Activated T-helper 1 cell treated with anti-CD3 and anti-CD28 coated beads, Interleukin-12 subunit alpha, Interleukin-12 subunit beta, Interleukin-2, Interleukin-4 antibody, amounts not matched to agents 30 ng/mL and 10 ng/mL and 1 ng/mL, durations not matched to agents 14 hours and 24 hours and 36 hours (primary cell): ENCODE measurements around the gene BSG. TPM values are rescaled to one million over a fixed set of nuclear protein-coding genes. Genes with fewer than 3 reads are reported as not detected.

Source experiments
- DNase-seq: peaks from one replicate; pipeline ENCODE4 v3.0.0; 2021; ENCODE audit warnings: low spot score
- H3K27ac Mint-ChIP-seq: one replicate; pipeline ENCODE4 v1.8.0; 2021; ENCODE audit warnings: mild to moderate bottlenecking, mixed read lengths
- H3K27me3 Mint-ChIP-seq: one replicate; pipeline ENCODE4 v1.8.0; 2022; ENCODE audit warnings: mild to moderate bottlenecking, moderate library complexity, mixed read lengths; ENCODE audit not compliant: insufficient read depth
- H3K36me3 Mint-ChIP-seq: one replicate; pipeline ENCODE4 v1.8.0; 2021; ENCODE audit warnings: low read depth, mixed read lengths
- H3K4me1 Mint-ChIP-seq: one replicate; pipeline ENCODE4 v1.8.0; 2021; ENCODE audit warnings: low read depth, mixed read lengths
- H3K4me3 Mint-ChIP-seq: one replicate; pipeline ENCODE4 v1.8.0; 2021; ENCODE audit warnings: mild to moderate bottlenecking, moderate library complexity, mixed read lengths
- H3K9me3 Mint-ChIP-seq: one replicate; pipeline ENCODE4 v1.8.0; 2021; ENCODE audit warnings: mixed read lengths
- intact Hi-C: fragments of 100-400 bp; cut with micrococcal nuclease; formaldehyde crosslinking; loops from one replicate; pipeline ENCODE4 v1.15.1; 2024
- total RNA-seq: library from RNA; stranded (reverse); gene quantifications from 2 replicates; pipeline ENCODE4 v1.2.3, GENCODE V29; 2022

The BSG gene
- total RNA-seq, 1 donor from 2014 or later: 308 TPM

- Mint-ChIP-seq H3K27me3 (peaks cover 19% of the 10 kb centered on the region), H3K9me3 (no peaks in the 10 kb centered on the region), H3K4me1 (no peaks in the 10 kb centered on the region), H3K27ac (no peak within 1 kb of the TSS), H3K4me3 (peak within 1 kb of the TSS; percentile 51), H3K36me3 (no peaks in the 10 kb centered on the region)
- intact Hi-C loops: loop anchor here (5.0 kb wide), 2 partner anchors 42 to 142 kb away; partner anchors contain the start of gene POLRMT
- no peak for DNase-seq
Measured at GRCh38 chr19:589693-590395, 17.4 kb downstream of the BSG start, which contains the start of gene HCN2. TSS of gene HCN2 (plus strand) at chr19:589881. CDS start at chr19:589946, 65 bp downstream.

GRCh38 chr19:590396-590745 is 18.0 kb downstream of the BSG start:
- intact Hi-C loops: no loop called here
- no peaks in the 10 kb centered on the region for H3K36me3 Mint-ChIP-seq
- no peak overlapping the region for H3K27ac Mint-ChIP-seq
- peak overlapping the region; percentile 26 for H3K4me3 Mint-ChIP-seq
- no peaks in the 10 kb centered on the region for H3K4me1 Mint-ChIP-seq
- no peaks in the 10 kb centered on the region for H3K9me3 Mint-ChIP-seq
- DNase-seq: no peak
- peaks cover 19% of the 10 kb centered on the region for H3K27me3 Mint-ChIP-seq

GRCh38 chr19:590750-591098 is 18.3 kb downstream of the BSG start:
- H3K27me3 Mint-ChIP-seq: peaks cover 19% of the 10 kb centered on the region
- H3K4me3 Mint-ChIP-seq: no peak overlapping the region
- H3K27ac Mint-ChIP-seq: no peak overlapping the region
- intact Hi-C loops: no loop called here
- no peaks in the 10 kb centered on the region for H3K9me3 Mint-ChIP-seq
- no peak for DNase-seq
- H3K4me1 Mint-ChIP-seq: no peaks in the 10 kb centered on the region
- no peaks in the 10 kb centered on the region for H3K36me3 Mint-ChIP-seq

GRCh38 chr19:591099-591958 is 18.9 kb downstream of the BSG start:
- intact Hi-C loops: no loop called here
- no peak overlapping the region for H3K27ac Mint-ChIP-seq
- H3K4me3 Mint-ChIP-seq: peak overlapping the region; percentile 37
- H3K27me3 Mint-ChIP-seq: peaks cover 18% of the 10 kb centered on the region
- H3K4me1 Mint-ChIP-seq: no peaks in the 10 kb centered on the region
- H3K9me3 Mint-ChIP-seq: no peaks in the 10 kb centered on the region
- H3K36me3 Mint-ChIP-seq: no peaks in the 10 kb centered on the region
- no peak for DNase-seq

GRCh38 chr19:592101-592500 is 19.7 kb downstream of the BSG start:
- intact Hi-C loops: no loop called here
- no peak overlapping the region for H3K27ac Mint-ChIP-seq
- DNase-seq: no peak
- H3K4me1 Mint-ChIP-seq: no peaks in the 10 kb centered on the region
- peaks cover 17% of the 10 kb centered on the region for H3K27me3 Mint-ChIP-seq
- no peaks in the 10 kb centered on the region for H3K36me3 Mint-ChIP-seq
- no peak overlapping the region for H3K4me3 Mint-ChIP-seq
- H3K9me3 Mint-ChIP-seq: no peaks in the 10 kb centered on the region

- Mint-ChIP-seq H3K27ac (no peak overlapping the region), H3K4me1 (no peaks in the 10 kb centered on the region), H3K36me3 (no peaks in the 10 kb centered on the region), H3K9me3 (no peaks in the 10 kb centered on the region), H3K27me3 (peaks cover 15% of the 10 kb centered on the region), H3K4me3 (no peak overlapping the region)
- no peak for DNase-seq
- intact Hi-C loops: no loop called here
Measured at GRCh38 chr19:593055-593454, 20.7 kb downstream of the BSG start.

- no peak for DNase-seq
- Mint-ChIP-seq H3K36me3 (no peaks in the 10 kb centered on the region), H3K9me3 (no peaks in the 10 kb centered on the region), H3K4me3 (peak overlapping the region; percentile 7), H3K4me1 (no peaks in the 10 kb centered on the region), H3K27ac (no peak overlapping the region), H3K27me3 (peaks cover 15% of the 10 kb centered on the region)
- intact Hi-C loops: no loop called here
Measured at GRCh38 chr19:593505-593904, 21.1 kb downstream of the BSG start.

GRCh38 chr19:594265-594870 is 22.0 kb downstream of the BSG start:
- Mint-ChIP-seq H3K36me3 (no peaks in the 10 kb centered on the region), H3K27me3 (peaks cover 11% of the 10 kb centered on the region), H3K4me1 (no peaks in the 10 kb centered on the region), H3K27ac (no peak overlapping the region), H3K9me3 (no peaks in the 10 kb centered on the region), H3K4me3 (no peak overlapping the region)
- intact Hi-C loops: no loop called here
- no peak for DNase-seq

GRCh38 chr19:595326-596262 is 23.2 kb downstream of the BSG start:
- peaks cover 12% of the 10 kb centered on the region for H3K27me3 Mint-ChIP-seq
- H3K4me3 Mint-ChIP-seq: no peak overlapping the region
- H3K4me1 Mint-ChIP-seq: no peaks in the 10 kb centered on the region
- no peak overlapping the region for H3K27ac Mint-ChIP-seq
- intact Hi-C loops: no loop called here
- H3K36me3 Mint-ChIP-seq: no peaks in the 10 kb centered on the region
- DNase-seq: no peak
- H3K9me3 Mint-ChIP-seq: no peaks in the 10 kb centered on the region

GRCh38 chr19:596263-596655 is 23.9 kb downstream of the BSG start:
- intact Hi-C loops: no loop called here
- no peak for DNase-seq
- H3K9me3 Mint-ChIP-seq: no peaks in the 10 kb centered on the region
- H3K27ac Mint-ChIP-seq: no peak overlapping the region
- H3K36me3 Mint-ChIP-seq: no peaks in the 10 kb centered on the region
- no peak overlapping the region for H3K4me3 Mint-ChIP-seq
- H3K27me3 Mint-ChIP-seq: peaks cover 9% of the 10 kb centered on the region
- no peaks in the 10 kb centered on the region for H3K4me1 Mint-ChIP-seq

- no peaks in the 10 kb centered on the region for H3K4me1 Mint-ChIP-seq
- intact Hi-C loops: no loop called here
Measured at GRCh38 chr19:597406-598315, 25.3 kb downstream of the BSG start.

GRCh38 chr19:601310-601709 is 28.9 kb downstream of the BSG start:
- intact Hi-C loops: no loop called here
- no peaks in the 10 kb centered on the region for H3K36me3 Mint-ChIP-seq
- no peaks in the 10 kb centered on the region for H3K4me1 Mint-ChIP-seq
- no peak overlapping the region for H3K4me3 Mint-ChIP-seq
- H3K27me3 Mint-ChIP-seq: peaks cover 3% of the 10 kb centered on the region
- H3K9me3 Mint-ChIP-seq: no peaks in the 10 kb centered on the region
- no peak overlapping the region for H3K27ac Mint-ChIP-seq
- no peak for DNase-seq

More at GRCh38 chr19:597406-598315, 25.3 kb downstream of the BSG start:
- no peak for DNase-seq
- no peak overlapping the region for H3K27ac Mint-ChIP-seq
- H3K27me3 Mint-ChIP-seq: peaks cover 7% of the 10 kb centered on the region
- no peak overlapping the region for H3K4me3 Mint-ChIP-seq
- H3K9me3 Mint-ChIP-seq: no peaks in the 10 kb centered on the region
- no peaks in the 10 kb centered on the region for H3K36me3 Mint-ChIP-seq
